SK-N-SH (cell line): ENCODE measurements around the gene INF2. TPM values are rescaled to one million over a fixed set of nuclear protein-coding genes. Genes with fewer than 3 reads are reported as not detected.

Experiments
- CTCF ChIA-PET: fragments of 300-600, 350-600 bp; formaldehyde crosslinking; extraction: SDS; loops from one replicate; lab custom pipeline; 2021; lab: Yijun Ruan, JAX
- POLR2A ChIA-PET: fragments of 350-600 bp; sonication (Branson Sonifier 250); formaldehyde crosslinking; extraction: SDS; loops from one replicate; lab custom pipeline; 2020; ENCODE audit warnings: antibody characterized with exemption, inconsistent platforms; lab: Yijun Ruan, JAX
- DNase-seq: peaks from one replicate; pipeline ENCODE4 v3.0.0; 2012
- H2AFZ ChIP-seq: fragments of 200-600 bp; sonication (generic); 2 replicates; pipeline ENCODE4 v1.8.1; 2016; ENCODE audit warnings: antibody characterized with exemption, mild to moderate bottlenecking, low read depth
- H3F3A ChIP-seq: fragments of 200-600 bp; sonication (generic); replicated peaks from 2 replicates; pipeline ENCODE3; 2016; ENCODE audit warnings: antibody characterized with exemption, mild to moderate bottlenecking; ENCODE audit not compliant: insufficient read depth
- H3K27ac ChIP-seq, 2 experiments: fragments of 200-500 bp in 1 of 2; fragments of 200-600 bp in 1 of 2; sonication (Bioruptor generic) in 1 of 2; sonication (generic), shearing (Covaris generic) in 1 of 2; 2 replicates each; pipeline versions ENCODE4 v1.5.1 to v1.6.1; 2014 to 2016; ENCODE audit warnings: low read depth in 2 of 2, inconsistent platforms in 1 of 2, low read length in 1 of 2, mild to moderate bottlenecking in 1 of 2, mixed read lengths in 1 of 2
- H3K27me3 ChIP-seq: fragments of 200-600 bp; sonication (generic), shearing (Covaris generic); 2 replicates; pipeline ENCODE4 v1.6.1; 2016; ENCODE audit warnings: mixed run types; ENCODE audit not compliant: insufficient read depth
- H3K36me3 ChIP-seq, 2 experiments: fragments of 200-500 bp in 1 of 2; fragments of 200-600 bp in 1 of 2; sonication (Bioruptor generic) in 1 of 2; sonication (generic) in 1 of 2; replicated peaks in 1 of 2; 2 replicates each; pipeline versions ENCODE3 to v1.5.1; 2014 to 2016; ENCODE audit warnings: low read length in 1 of 2, mild to moderate bottlenecking in 1 of 2; ENCODE audit not compliant: insufficient read depth in 2 of 2, control insufficient read depth in 1 of 2
- H3K4me1 ChIP-seq, 2 experiments: fragments of 200-500 bp in 1 of 2; fragments of 200-600 bp in 1 of 2; sonication (Bioruptor generic) in 1 of 2; sonication (generic), shearing (Covaris generic) in 1 of 2; 2 replicates each; pipeline versions ENCODE4 v1.5.1 to v1.6.1; 2014 to 2016; ENCODE audit warnings: low read depth in 1 of 2, low read length in 1 of 2, mixed run types in 1 of 2; ENCODE audit not compliant: insufficient read depth in 2 of 2, control insufficient read depth in 1 of 2
- H3K4me2 ChIP-seq: fragments of 200-600 bp; sonication (generic), shearing (Covaris generic); 2 replicates; pipeline ENCODE4 v1.6.1; 2017; ENCODE audit warnings: mixed run types
- H3K4me3 ChIP-seq, 2 experiments: fragments of 200-500 bp in 1 of 2; fragments of 200-600 bp in 1 of 2; sonication (Bioruptor generic) in 1 of 2; sonication (generic), shearing (Covaris generic) in 1 of 2; 2 replicates each; pipeline versions ENCODE4 v1.5.1 to v1.8.1; 2014 to 2016; ENCODE audit warnings: low read depth in 2 of 2, inconsistent platforms in 1 of 2, low read length in 1 of 2, mild to moderate bottlenecking in 1 of 2, mixed read lengths in 1 of 2, moderate library complexity in 1 of 2
- H3K79me2 ChIP-seq: fragments of 200-600 bp; sonication (generic); 2 replicates; pipeline ENCODE4 v1.8.1; 2017; ENCODE audit warnings: mild to moderate bottlenecking; ENCODE audit not compliant: insufficient read depth
- H3K9ac ChIP-seq: fragments of 200-600 bp; sonication (generic); 2 replicates; pipeline ENCODE4 v1.6.1; 2017; ENCODE audit warnings: mixed run types
- H3K9me2 ChIP-seq: fragments of 200-600 bp; sonication (generic); 2 replicates; pipeline ENCODE4 v1.6.1; 2017; ENCODE audit warnings: mixed run types
- H3K9me3 ChIP-seq: fragments of 200-600 bp; sonication (generic); 2 replicates; pipeline ENCODE4 v1.6.1; 2017; ENCODE audit warnings: mixed run types, mild to moderate bottlenecking, moderate library complexity
- H4K20me1 ChIP-seq: fragments of 200-600 bp; sonication (generic); 2 replicates; pipeline ENCODE4 v1.6.1; 2017; ENCODE audit warnings: mild to moderate bottlenecking, mixed run types; ENCODE audit not compliant: insufficient read depth
- EP300 ChIP-seq, 2 experiments: IDR thresholded peaks; 2 replicates each; pipeline versions ENCODE4 v1.4.0 to v1.6.1; 2012; ENCODE audit warnings: borderline replicate concordance in 1 of 2, low read depth in 1 of 2, low read length in 1 of 2
- EZH2phosphoT487 ChIP-seq: fragments of 200-600 bp; sonication (generic); IDR thresholded peaks from 2 replicates; pipeline ENCODE4 v1.6.1; 2017; ENCODE audit warnings: low read depth, mixed run types, mild to moderate bottlenecking, antibody characterized with exemption, moderate library complexity, borderline replicate concordance
- FOXJ3 ChIP-seq: sonication (generic); formaldehyde crosslinking; IDR thresholded peaks from 2 replicates; pipeline ENCODE4 v1.5.1; 2020; ENCODE audit warnings: mild to moderate bottlenecking, missing genetic modification reagents
- GABPA ChIP-seq: IDR thresholded peaks from 2 replicates; pipeline ENCODE4 v1.4.0; 2012; ENCODE audit warnings: low read depth, mild to moderate bottlenecking
- WGBS: methylation state at CpG from one replicate; pipeline ENCODE4 v1.1.6; 2017; ENCODE audit warnings: low lambda C conversion rate; 5-methylcytosine and 5-hydroxymethylcytosine counted together
- polyA plus RNA-seq, 3 experiments: library from polyadenylated mRNA; depleted of rRNA; stranded (reverse); fragments of >200 nt; gene quantifications; 2 replicates each; pipeline ENCODE4 v1.2.3, GENCODE V29; 2012
- TF ChIP-seq, protein P1 (sequence below): IDR thresholded peaks from 2 replicates; pipeline ENCODE4 v1.4.0; 2012; ENCODE audit warnings: low read depth
- TF ChIP-seq, protein P2 (sequence below): fragments of 150-350 bp; IDR thresholded peaks from 2 replicates; pipeline ENCODE4 v1.6.1; 2017; ENCODE audit warnings: antibody characterized with exemption, low read length, low read depth, borderline replicate concordance
- TF ChIP-seq, protein P3 (sequence below): IDR thresholded peaks from 2 replicates; pipeline ENCODE4; 2012
- TF ChIP-seq, protein P4 (sequence below): fragments of 200-600 bp; sonication (generic); IDR thresholded peaks from 2 replicates; pipeline ENCODE4 v1.6.1; 2017; ENCODE audit warnings: antibody characterized with exemption, mild to moderate bottlenecking, moderate library complexity

The INF2 gene
- polyA plus RNA-seq, 1 of the 3 experiments (the other 2 are of a cell fraction) = 32.5 TPM

DNA sequence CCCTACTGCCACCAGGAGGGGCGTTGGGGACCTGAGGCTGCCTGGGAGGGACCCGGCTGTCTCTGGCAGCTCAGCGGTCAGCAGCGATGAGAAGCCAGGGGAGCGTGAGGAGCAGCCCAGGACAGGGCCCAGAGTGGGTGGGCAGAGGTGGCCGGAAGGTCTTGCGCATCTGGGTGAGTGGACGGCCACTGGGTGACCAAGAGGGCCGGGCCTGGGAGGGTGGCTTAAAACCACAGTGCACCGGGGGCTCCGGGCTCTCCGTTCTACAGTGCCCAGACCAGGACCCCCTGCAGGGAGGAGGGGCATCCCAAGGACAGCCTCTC is 10.0 kb downstream of the INF2 start:
- no peaks in the 10 kb centered on the region for H3F3A ChIP-seq
- no peak for TF ChIP-seq EP300 (IDR thresholded peaks at IDR 0.05; ENCODE audit: borderline replicate concordance in 1 of 2, low read depth in 1 of 2, low read length in 1 of 2)
- H3K9me3 ChIP-seq = no peaks in the 10 kb centered on the region
- DNase-seq = no peak
- H3K36me3 ChIP-seq = peaks cover 0 to 20% of the 10 kb centered on the region in 2 experiments
- H3K4me1 ChIP-seq = peaks cover 0 to 9% of the 10 kb centered on the region in 2 experiments; a peak in 1 of 4 replicates
- H3K9me2 ChIP-seq = no peaks in the 10 kb centered on the region
- H3K27ac ChIP-seq = no peak overlapping the region
- WGBS = 100% methylated on average over 7 of the region's 12 CpGs
- peaks cover 46% of the 10 kb centered on the region for H3K79me2 ChIP-seq
- no peak overlapping the region for H2AFZ ChIP-seq
- H3K27me3 ChIP-seq = no peaks in the 10 kb centered on the region
- H4K20me1 ChIP-seq = peaks cover 44% of the 10 kb centered on the region
- H3K4me2 ChIP-seq = no peak overlapping the region
- no peak overlapping the region for H3K4me3 ChIP-seq
- ChIA-PET CTCF (interaction anchor here (1.0 to 1.2 kb wide), 2 partner anchors 48 to 603 kb away, joined by 3 to 4 read pairs; no protein-coding TSS in a partner anchor), POLR2A (no interaction called here)
- no peak overlapping the region for H3K9ac ChIP-seq

DNA sequence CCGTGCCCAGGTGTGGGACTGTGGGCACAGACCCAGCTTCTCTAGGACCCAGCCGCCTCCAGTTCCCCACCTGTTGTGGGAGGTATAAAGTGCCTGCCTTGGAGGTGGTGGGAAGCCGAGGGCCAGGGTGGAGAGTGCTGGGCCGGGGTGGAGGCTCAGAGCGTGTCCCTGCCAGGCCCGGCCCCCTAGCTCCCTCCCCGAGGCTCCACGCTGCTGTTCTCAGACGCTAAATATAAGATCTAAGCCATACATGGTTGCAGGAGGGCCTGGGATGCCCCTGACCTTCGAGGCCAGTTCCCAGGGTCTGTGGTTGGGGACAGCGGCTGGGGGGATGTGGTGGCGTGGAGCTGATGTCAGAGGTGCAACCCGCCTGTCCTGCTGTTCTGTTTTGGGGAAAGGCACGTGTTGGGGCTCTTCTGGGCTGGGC is 10.8 kb downstream of the INF2 start:
- Histone ChIP-seq H3K27me3 (no peaks in the 10 kb centered on the region), H3K4me1 (peaks cover 0 to under 1% of the 10 kb centered on the region in 2 experiments; a peak in 1 of 4 replicates), H4K20me1 (peaks cover 35% of the 10 kb centered on the region), H3K79me2 (peaks cover 38% of the 10 kb centered on the region; the same call in 1 of the 2 replicates), H3K9me2 (no peaks in the 10 kb centered on the region), H3K4me3 (no peak overlapping the region), H3F3A (no peaks in the 10 kb centered on the region), H3K36me3 (peaks cover 0 to 25% of the 10 kb centered on the region in 2 experiments), H3K9ac (no peak overlapping the region), H3K9me3 (no peaks in the 10 kb centered on the region), H3K4me2 (no peak overlapping the region), H3K27ac (no peak overlapping the region), H2AFZ (no peak overlapping the region)
- ChIA-PET POLR2A (no interaction called here), CTCF (interaction anchor here (0.7 to 1.3 kb wide), 3 partner anchors 10 to 604 kb away, joined by 3 read pairs; no protein-coding TSS in a partner anchor)
- TF ChIP-seq, protein P1, sequence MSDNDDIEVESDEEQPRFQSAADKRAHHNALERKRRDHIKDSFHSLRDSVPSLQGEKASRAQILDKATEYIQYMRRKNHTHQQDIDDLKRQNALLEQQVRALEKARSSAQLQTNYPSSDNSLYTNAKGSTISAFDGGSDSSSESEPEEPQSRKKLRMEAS = no peak
- no peak for TF ChIP-seq GABPA
- no peak for DNase-seq
- WGBS = 94% methylated on average over 9 of the region's 14 CpGs

DNA sequence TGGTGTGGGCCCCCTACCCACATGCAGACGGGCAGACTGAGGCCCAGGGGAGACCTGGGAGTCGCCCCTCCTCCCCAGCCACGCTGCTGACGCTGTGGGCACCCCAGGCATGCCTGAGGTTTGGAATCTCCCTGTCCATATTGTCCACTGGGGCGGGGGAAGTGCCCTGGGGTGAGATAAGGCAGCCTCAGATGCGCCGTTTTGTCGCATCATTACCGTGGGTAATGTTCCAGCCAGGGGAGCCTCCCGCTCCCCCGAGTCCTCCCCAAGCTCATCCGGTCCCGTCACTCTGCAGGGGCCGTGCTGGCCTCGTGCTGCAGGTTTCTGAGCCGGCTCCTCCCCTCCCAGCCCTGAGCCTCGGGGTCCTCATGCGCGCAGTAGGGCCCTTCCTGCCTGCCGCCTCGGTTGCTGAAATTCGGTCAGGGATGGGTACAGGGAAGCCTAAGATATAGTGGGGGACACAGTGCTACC is 11.4 kb downstream of the INF2 start:
- H3K4me3 ChIP-seq = no peak overlapping the region
- H3K36me3 ChIP-seq = peaks cover 0 to 24% of the 10 kb centered on the region in 2 experiments
- no peak overlapping the region for H3K9ac ChIP-seq
- ChIA-PET CTCF (interaction anchor here (1.3 to 1.5 kb wide), 2 partner anchors 10 to 61 kb away, joined by 3 read pairs; no protein-coding TSS in a partner anchor), POLR2A (no interaction called here)
- H3K9me2 ChIP-seq = no peaks in the 10 kb centered on the region
- no peaks in the 10 kb centered on the region for H3K9me3 ChIP-seq
- H3K4me2 ChIP-seq = no peak overlapping the region
- DNase-seq = no peak
- no peaks in the 10 kb centered on the region; a peak in 1 of 4 replicates for H3K4me1 ChIP-seq
- WGBS = 89% methylated on average over 16 of the region's 22 CpGs
- no peak overlapping the region for H2AFZ ChIP-seq
- peaks cover 36% of the 10 kb centered on the region; the same call in 1 of the 2 replicates for H3K79me2 ChIP-seq
- H3F3A ChIP-seq = no peaks in the 10 kb centered on the region
- peaks cover 31% of the 10 kb centered on the region for H4K20me1 ChIP-seq
- H3K27ac ChIP-seq = no peak overlapping the region
- H3K27me3 ChIP-seq = no peaks in the 10 kb centered on the region
- TF ChIP-seq, protein P2, sequence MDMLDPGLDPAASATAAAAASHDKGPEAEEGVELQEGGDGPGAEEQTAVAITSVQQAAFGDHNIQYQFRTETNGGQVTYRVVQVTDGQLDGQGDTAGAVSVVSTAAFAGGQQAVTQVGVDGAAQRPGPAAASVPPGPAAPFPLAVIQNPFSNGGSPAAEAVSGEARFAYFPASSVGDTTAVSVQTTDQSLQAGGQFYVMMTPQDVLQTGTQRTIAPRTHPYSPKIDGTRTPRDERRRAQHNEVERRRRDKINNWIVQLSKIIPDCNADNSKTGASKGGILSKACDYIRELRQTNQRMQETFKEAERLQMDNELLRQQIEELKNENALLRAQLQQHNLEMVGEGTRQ = no peak
- TF ChIP-seq FOXJ3 (CRISPR knock-in tag) = no peak
- TF ChIP-seq, protein P1 = no peak
- no peak for TF ChIP-seq EZH2phosphoT487
- TF ChIP-seq, protein P3, sequence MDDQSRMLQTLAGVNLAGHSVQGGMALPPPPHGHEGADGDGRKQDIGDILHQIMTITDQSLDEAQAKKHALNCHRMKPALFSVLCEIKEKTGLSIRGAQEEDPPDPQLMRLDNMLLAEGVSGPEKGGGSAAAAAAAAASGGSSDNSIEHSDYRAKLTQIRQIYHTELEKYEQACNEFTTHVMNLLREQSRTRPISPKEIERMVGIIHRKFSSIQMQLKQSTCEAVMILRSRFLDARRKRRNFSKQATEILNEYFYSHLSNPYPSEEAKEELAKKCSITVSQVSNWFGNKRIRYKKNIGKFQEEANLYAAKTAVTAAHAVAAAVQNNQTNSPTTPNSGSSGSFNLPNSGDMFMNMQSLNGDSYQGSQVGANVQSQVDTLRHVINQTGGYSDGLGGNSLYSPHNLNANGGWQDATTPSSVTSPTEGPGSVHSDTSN = no peak
- TF ChIP-seq, protein P4, sequence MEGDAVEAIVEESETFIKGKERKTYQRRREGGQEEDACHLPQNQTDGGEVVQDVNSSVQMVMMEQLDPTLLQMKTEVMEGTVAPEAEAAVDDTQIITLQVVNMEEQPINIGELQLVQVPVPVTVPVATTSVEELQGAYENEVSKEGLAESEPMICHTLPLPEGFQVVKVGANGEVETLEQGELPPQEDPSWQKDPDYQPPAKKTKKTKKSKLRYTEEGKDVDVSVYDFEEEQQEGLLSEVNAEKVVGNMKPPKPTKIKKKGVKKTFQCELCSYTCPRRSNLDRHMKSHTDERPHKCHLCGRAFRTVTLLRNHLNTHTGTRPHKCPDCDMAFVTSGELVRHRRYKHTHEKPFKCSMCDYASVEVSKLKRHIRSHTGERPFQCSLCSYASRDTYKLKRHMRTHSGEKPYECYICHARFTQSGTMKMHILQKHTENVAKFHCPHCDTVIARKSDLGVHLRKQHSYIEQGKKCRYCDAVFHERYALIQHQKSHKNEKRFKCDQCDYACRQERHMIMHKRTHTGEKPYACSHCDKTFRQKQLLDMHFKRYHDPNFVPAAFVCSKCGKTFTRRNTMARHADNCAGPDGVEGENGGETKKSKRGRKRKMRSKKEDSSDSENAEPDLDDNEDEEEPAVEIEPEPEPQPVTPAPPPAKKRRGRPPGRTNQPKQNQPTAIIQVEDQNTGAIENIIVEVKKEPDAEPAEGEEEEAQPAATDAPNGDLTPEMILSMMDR = no peak
